Measurements from ENCODE around the gene ATG4C. TPM values are rescaled to one million over a fixed set of nuclear protein-coding genes. Genes with fewer than 3 reads are reported as not detected.

Gene ATG4C
- total and polyA plus RNA-seq, 2 of the 13 experiments (the other 11 are each of a cell fraction or from before 2014, with no cell fraction given) = 4.0 to 11.2 TPM

DNA sequence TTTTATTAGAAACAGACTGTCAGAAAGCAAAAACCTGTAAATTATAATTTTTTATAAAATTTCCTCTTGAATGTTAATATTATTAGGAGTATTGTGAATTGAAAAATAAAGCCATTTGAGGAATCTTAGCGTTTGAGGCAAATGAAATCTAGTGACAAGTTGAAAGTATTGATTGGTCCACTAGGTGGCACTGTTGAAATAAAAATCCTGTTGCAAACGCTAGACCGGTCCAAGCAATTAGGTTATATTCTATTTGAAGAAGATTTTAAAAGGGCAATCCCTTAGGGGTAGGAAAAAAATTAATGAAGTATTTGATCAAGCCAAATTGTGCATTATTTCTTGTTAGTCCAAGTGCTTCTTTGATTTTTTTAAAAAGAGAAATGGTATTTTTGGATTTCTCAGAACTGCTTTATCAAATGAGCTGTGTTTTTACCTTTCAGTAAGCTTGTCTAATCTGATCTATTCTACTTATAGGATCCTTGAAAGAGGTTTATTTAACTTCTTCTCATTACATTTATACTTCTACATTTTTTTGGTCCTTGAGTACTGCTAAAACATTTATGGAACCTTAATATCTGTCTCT lies 57.7 kb downstream of the ATG4C start:
- H3K27me3 ChIP-seq (ENCODE audit: control insufficient read depth in 1 of 2, insufficient read depth in 2 of 2, low read length in 2 of 2) = no peaks in the 10 kb centered on the region; a peak in 1 of 5 replicates
- no peaks in the 10 kb centered on the region for H4K20me1 ChIP-seq (ENCODE audit: insufficient read depth, low read length)
- H3K4me2 ChIP-seq (ENCODE audit: low read depth, low read length) = no peak overlapping the region
- FAIRE-seq = no peak
- peak; percentile 54 for DNase-seq (ENCODE audit: low spot score)
- 16% methylated on average over 3 of the region's 3 CpGs for WGBS (ENCODE audit: low lambda C conversion rate)
- intact Hi-C loops (cut with micrococcal nuclease; ENCODE audit: unreplicated experiment) (loop anchor here (1.0 to 5.0 kb wide), 4 partner anchors 64 to 601 kb away; no protein-coding TSS in a partner anchor), in situ Hi-C loops (cut with HindIII; ENCODE audit: extremely low pct_ligation_motif_present, low pct_unique_long_range_greater_than_20kb) (loop anchor here (10.0 to 25.0 kb wide), 2 partner anchors 63 to 296 kb away; no protein-coding TSS in a partner anchor)
- H3K27ac ChIP-seq (ENCODE audit: extremely low read length, insufficient read depth, low read length) = no peak overlapping the region
- H2AFZ ChIP-seq (ENCODE audit: low read length) = no peak overlapping the region
- H3K4me1 ChIP-seq (ENCODE audit: insufficient read depth, low read length) = no peaks in the 10 kb centered on the region
- H3K79me2 ChIP-seq (ENCODE audit: insufficient read depth, low read length) = no peaks in the 10 kb centered on the region
- no peaks in the 10 kb centered on the region for H3K36me3 ChIP-seq (replicated peaks in 1 of 2; ENCODE audit: control insufficient read depth in 1 of 2, insufficient read depth in 2 of 2, low read length in 2 of 2)
- ChIA-PET CTCF (ENCODE audit: low intra/inter-chr PET ratio, low total read pairs) (interaction anchor here (2.2 to 2.9 kb wide), 2 partner anchors 65 to 307 kb away, joined by 8 to 24 read pairs; no protein-coding TSS in a partner anchor), POLR2A (no interaction called here)
- H3K9ac ChIP-seq (ENCODE audit: insufficient read depth, low read depth, low read length) = no peak overlapping the region
- no peak overlapping the region for H3K4me3 ChIP-seq (replicated peaks in 1 of 3; ENCODE audit: insufficient read depth in 1 of 3, low read depth in 2 of 3, low read length in 3 of 3)
- no TSS peak for BruUV-seq (replicated peaks)
- H3K9me3 ChIP-seq (ENCODE audit: low read length) = no peaks in the 10 kb centered on the region
- peak; percentile 57; the same call in 1 of the 3 replicates for ATAC-seq
- TF ChIP-seq STAT5B (CRISPR knock-in tag; IDR thresholded peaks at IDR 0.05) (no peak), KDM2A (CRISPR knock-in tag; IDR thresholded peaks at IDR 0.05; ENCODE audit: borderline replicate concordance, low read depth) (no peak), MIXL1 (CRISPR knock-in tag; IDR thresholded peaks at IDR 0.05) (0 out of 2 replicates have a peak, but pooled peaks have one; percentile 15), KAT8 (CRISPR knock-in tag; IDR thresholded peaks at IDR 0.05) (no peak), RAD21 (CRISPR knock-in tag; IDR thresholded peaks at IDR 0.05) (peak; percentile 44; the same call in 1 of the 2 replicates), ZFP1 (CRISPR knock-in tag; IDR thresholded peaks at IDR 0.05) (no peak), SIX4 (CRISPR knock-in tag; IDR thresholded peaks at IDR 0.05) (no peak), SMC3 (IDR thresholded peaks at IDR 0.05; ENCODE audit: low read length) (peak; percentile 59), FOXP1 (IDR thresholded peaks at IDR 0.05) (no peak), FOXP1 (CRISPR knock-in tag; IDR thresholded peaks at IDR 0.05) (no peak), GLI4 (CRISPR knock-in tag; IDR thresholded peaks at IDR 0.05; ENCODE audit: borderline replicate concordance) (no peak), KMT2B (CRISPR knock-in tag; IDR thresholded peaks at IDR 0.05) (no peak)
- TF ChIP-seq, protein P1, sequence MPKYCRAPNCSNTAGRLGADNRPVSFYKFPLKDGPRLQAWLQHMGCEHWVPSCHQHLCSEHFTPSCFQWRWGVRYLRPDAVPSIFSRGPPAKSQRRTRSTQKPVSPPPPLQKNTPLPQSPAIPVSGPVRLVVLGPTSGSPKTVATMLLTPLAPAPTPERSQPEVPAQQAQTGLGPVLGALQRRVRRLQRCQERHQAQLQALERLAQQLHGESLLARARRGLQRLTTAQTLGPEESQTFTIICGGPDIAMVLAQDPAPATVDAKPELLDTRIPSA (CRISPR knock-in tag; IDR thresholded peaks at IDR 0.05; ENCODE audit: borderline replicate concordance) = no peak
- TF ChIP-seq, protein P2, sequence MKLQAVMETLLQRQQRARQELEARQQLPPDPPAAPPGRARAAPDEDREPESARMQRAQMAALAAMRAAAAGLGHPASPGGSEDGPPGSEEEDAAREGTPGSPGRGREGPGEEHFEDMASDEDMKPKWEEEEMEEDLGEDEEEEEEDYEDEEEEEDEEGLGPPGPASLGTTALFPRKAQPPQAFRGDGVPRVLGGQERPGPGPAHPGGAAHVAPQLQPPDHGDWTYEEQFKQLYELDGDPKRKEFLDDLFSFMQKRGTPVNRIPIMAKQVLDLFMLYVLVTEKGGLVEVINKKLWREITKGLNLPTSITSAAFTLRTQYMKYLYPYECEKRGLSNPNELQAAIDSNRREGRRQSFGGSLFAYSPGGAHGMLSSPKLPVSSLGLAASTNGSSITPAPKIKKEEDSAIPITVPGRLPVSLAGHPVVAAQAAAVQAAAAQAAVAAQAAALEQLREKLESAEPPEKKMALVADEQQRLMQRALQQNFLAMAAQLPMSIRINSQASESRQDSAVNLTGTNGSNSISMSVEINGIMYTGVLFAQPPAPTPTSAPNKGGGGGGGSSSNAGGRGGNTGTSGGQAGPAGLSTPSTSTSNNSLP (IDR thresholded peaks at IDR 0.05; ENCODE audit: low read depth, low read length) = 0 out of 2 replicates have a peak, but pooled peaks have one; percentile 44
- TF ChIP-seq, protein P3, sequence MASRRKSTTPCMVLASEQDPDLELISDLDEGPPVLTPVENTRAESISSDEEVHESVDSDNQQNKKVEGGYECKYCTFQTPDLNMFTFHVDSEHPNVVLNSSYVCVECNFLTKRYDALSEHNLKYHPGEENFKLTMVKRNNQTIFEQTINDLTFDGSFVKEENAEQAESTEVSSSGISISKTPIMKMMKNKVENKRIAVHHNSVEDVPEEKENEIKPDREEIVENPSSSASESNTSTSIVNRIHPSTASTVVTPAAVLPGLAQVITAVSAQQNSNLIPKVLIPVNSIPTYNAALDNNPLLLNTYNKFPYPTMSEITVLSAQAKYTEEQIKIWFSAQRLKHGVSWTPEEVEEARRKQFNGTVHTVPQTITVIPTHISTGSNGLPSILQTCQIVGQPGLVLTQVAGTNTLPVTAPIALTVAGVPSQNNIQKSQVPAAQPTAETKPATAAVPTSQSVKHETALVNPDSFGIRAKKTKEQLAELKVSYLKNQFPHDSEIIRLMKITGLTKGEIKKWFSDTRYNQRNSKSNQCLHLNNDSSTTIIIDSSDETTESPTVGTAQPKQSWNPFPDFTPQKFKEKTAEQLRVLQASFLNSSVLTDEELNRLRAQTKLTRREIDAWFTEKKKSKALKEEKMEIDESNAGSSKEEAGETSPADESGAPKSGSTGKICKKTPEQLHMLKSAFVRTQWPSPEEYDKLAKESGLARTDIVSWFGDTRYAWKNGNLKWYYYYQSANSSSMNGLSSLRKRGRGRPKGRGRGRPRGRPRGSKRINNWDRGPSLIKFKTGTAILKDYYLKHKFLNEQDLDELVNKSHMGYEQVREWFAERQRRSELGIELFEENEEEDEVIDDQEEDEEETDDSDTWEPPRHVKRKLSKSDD (CRISPR knock-in tag; IDR thresholded peaks at IDR 0.05; ENCODE audit: low read depth) = no peak
